Measurements from ENCODE around the gene KLK3. TPM values are rescaled to one million over a fixed set of nuclear protein-coding genes. Genes with fewer than 3 reads are reported as not detected.

Gene KLK3
- total RNA-seq, 3 donors from 2014 or later (not counting 1 experiment from before 2014, with no cell fraction given): not detected

DNA sequence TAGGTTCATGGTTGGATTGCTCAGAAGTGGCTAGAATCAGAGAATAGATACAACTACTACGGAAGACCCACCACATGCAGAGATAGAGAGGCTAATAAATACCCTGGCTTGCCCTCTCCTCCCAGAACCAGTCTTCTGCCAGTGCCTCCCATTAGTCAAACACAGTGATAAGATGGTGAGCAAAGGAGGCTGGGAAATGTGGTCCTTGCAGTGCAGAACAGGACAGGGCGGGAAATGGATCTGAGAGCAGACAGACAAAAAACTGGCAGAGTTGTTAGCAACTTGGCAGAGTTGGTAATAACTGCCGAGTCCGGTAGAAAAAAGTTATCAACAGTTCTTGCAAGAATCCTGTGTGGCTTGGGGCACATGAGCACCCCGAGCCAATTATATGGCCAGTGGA lies 39.8 kb upstream of the KLK3 start:
- intact Hi-C loops (cut with micrococcal nuclease): no loop called here
- Mint-ChIP-seq H3K27me3 (ENCODE audit: low read depth in 2 of 2) (peaks cover 44 to 47% of the 10 kb centered on the region in 2 donors), H3K9me3 (peaks cover 0 to 3% of the 10 kb centered on the region in 2 donors), H3K4me3 (no peak overlapping the region), H3K36me3 (no peaks in the 10 kb centered on the region), H3K4me1 (peaks cover 0 to 12% of the 10 kb centered on the region in 2 donors), H3K27ac (no peak overlapping the region)
- Histone ChIP-seq H3K9me3 (ENCODE audit: control insufficient read depth, insufficient read depth, low read length) (no peaks in the 10 kb centered on the region), H3K27me3 (ENCODE audit: control insufficient read depth, insufficient read depth, low read length) (peaks cover 15% of the 10 kb centered on the region), H3K4me1 (ENCODE audit: control insufficient read depth, insufficient read depth, low read length) (peaks cover 14% of the 10 kb centered on the region), H3K4me3 (ENCODE audit: low read length) (no peak overlapping the region), H3K36me3 (ENCODE audit: control insufficient read depth, insufficient read depth, low read length) (no peaks in the 10 kb centered on the region), H3K27ac (ENCODE audit: low read length) (no peak overlapping the region)
- 90% methylated on average over 4 of the region's 5 CpGs for WGBS (ENCODE audit: insufficient coverage)
- ATAC-seq: no peak
- no peak for DNase-seq
- TF ChIP-seq, protein P1, sequence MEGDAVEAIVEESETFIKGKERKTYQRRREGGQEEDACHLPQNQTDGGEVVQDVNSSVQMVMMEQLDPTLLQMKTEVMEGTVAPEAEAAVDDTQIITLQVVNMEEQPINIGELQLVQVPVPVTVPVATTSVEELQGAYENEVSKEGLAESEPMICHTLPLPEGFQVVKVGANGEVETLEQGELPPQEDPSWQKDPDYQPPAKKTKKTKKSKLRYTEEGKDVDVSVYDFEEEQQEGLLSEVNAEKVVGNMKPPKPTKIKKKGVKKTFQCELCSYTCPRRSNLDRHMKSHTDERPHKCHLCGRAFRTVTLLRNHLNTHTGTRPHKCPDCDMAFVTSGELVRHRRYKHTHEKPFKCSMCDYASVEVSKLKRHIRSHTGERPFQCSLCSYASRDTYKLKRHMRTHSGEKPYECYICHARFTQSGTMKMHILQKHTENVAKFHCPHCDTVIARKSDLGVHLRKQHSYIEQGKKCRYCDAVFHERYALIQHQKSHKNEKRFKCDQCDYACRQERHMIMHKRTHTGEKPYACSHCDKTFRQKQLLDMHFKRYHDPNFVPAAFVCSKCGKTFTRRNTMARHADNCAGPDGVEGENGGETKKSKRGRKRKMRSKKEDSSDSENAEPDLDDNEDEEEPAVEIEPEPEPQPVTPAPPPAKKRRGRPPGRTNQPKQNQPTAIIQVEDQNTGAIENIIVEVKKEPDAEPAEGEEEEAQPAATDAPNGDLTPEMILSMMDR (IDR thresholded peaks at IDR 0.05): no peak

- H3K9me3 Mint-ChIP-seq: peaks cover 0 to 2% of the 10 kb centered on the region in 2 donors
- H3K27me3 ChIP-seq (ENCODE audit: control insufficient read depth, insufficient read depth, low read length): peaks cover 15% of the 10 kb centered on the region
- H3K4me3 Mint-ChIP-seq: no peak overlapping the region
- DNase-seq (no peak), ATAC-seq (no peak)
- intact Hi-C loops (cut with micrococcal nuclease): no loop called here
- H3K27me3 Mint-ChIP-seq (ENCODE audit: low read depth in 2 of 2): peaks cover 48 to 52% of the 10 kb centered on the region in 2 donors
- no peak overlapping the region for H3K27ac ChIP-seq (ENCODE audit: low read length)
- H3K4me3 ChIP-seq (ENCODE audit: low read length): no peak overlapping the region
- TF ChIP-seq, protein P1 (IDR thresholded peaks at IDR 0.05): no peak
- peaks cover 15% of the 10 kb centered on the region for H3K4me1 ChIP-seq (ENCODE audit: control insufficient read depth, insufficient read depth, low read length)
- peaks cover 3 to 17% of the 10 kb centered on the region in 2 donors for H3K4me1 Mint-ChIP-seq
- no peaks in the 10 kb centered on the region for H3K9me3 ChIP-seq (ENCODE audit: control insufficient read depth, insufficient read depth, low read length)
- H3K27ac Mint-ChIP-seq: no peak overlapping the region
- H3K36me3 Mint-ChIP-seq: no peaks in the 10 kb centered on the region
- WGBS (ENCODE audit: insufficient coverage): 94% methylated on average over 1 of the region's 1 CpG
- H3K36me3 ChIP-seq (ENCODE audit: control insufficient read depth, insufficient read depth, low read length): no peaks in the 10 kb centered on the region
These were observed 39.3 kb upstream of the KLK3 start for GRCh38 chr19:50815439-50815838.

- H3K36me3 ChIP-seq (ENCODE audit: control insufficient read depth, insufficient read depth, low read length): no peaks in the 10 kb centered on the region
- ATAC-seq (peak; percentile 52 to 76 (median 75)), DNase-seq (peak in 1 of 2 donors; percentile 26)
- Mint-ChIP-seq H3K9me3 (no peaks in the 10 kb centered on the region), H3K27ac (no peak overlapping the region), H3K4me3 (peak overlapping the region; percentile 74), H3K4me1 (peaks cover 6 to 20% of the 10 kb centered on the region in 2 donors), H3K27me3 (ENCODE audit: low read depth in 2 of 2) (peaks cover 70 to 75% of the 10 kb centered on the region in 2 donors), H3K36me3 (no peaks in the 10 kb centered on the region)
- peaks cover 18% of the 10 kb centered on the region for H3K4me1 ChIP-seq (ENCODE audit: control insufficient read depth, insufficient read depth, low read length)
- peak overlapping the region; percentile 15 for H3K4me3 ChIP-seq (ENCODE audit: low read length)
- no peak overlapping the region for H3K27ac ChIP-seq (ENCODE audit: low read length)
- intact Hi-C loops (cut with micrococcal nuclease): no loop called here
- no peaks in the 10 kb centered on the region for H3K9me3 ChIP-seq (ENCODE audit: control insufficient read depth, insufficient read depth, low read length)
- TF ChIP-seq, protein P1 (IDR thresholded peaks at IDR 0.05): no peak
- H3K27me3 ChIP-seq (ENCODE audit: control insufficient read depth, insufficient read depth, low read length): peaks cover 15% of the 10 kb centered on the region
- WGBS (ENCODE audit: insufficient coverage): 8% methylated on average over 52 of the region's 52 CpGs
These were observed 36.5 kb upstream of the KLK3 start for GRCh38 chr19:50817941-50818858.

All from natural killer cell (primary cell).